HG02588 (cell line): Measurements from ENCODE around the gene SEPTIN12.
A peak's percentile ranks its signal among the peaks of the same experiment; 100 is the strongest.
"Not testable (repeated sequence)": the region's sequence is repeated elsewhere in the genome, so short reads cannot be mapped to it uniquely, and the experiment has no call there.

Experiments
- ATAC-seq: cut with Tn5 transposase; IDR thresholded peaks from one replicate; pipeline ENCODE4 v1.9.1; 2021; ENCODE audit warnings: mild to moderate bottlenecking, moderate library complexity; ENCODE audit not compliant: unreplicated experiment

SEPTIN12 gene

DNA sequence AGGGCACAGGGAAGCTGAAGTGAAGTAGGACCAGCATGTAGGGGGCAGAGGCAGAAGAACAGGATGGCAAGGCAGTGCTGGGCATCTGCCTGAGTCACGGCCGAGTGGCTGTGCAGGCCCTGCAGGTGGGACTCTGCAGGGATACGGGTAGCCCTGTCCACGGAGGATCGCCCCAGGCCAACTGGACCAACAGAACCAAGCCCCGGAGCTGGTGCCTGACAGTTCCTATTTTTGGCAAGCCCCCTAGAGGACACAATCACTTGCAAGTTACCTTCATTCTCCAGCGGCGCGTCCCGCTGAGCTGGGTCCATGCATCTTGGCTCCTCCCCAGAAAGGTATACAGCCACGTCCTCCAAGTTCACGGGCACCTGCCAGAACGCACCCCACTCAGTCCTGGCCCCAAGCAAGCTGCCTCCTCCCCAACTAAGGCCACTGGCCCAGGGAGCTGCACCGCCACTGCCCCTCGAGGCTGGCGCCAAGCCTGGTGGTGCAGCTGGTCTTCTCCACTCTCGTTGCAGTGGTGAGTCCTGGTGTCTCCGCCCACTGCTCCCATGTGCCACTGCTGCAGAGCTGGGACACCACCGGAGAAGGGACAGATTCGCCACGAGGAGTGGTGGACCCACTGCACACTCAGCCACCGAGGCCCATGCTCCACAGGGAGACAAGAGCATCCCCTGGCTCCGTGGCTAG lies 27.8 kb downstream of the SEPTIN12 start:
- no peak for ATAC-seq

DNA sequence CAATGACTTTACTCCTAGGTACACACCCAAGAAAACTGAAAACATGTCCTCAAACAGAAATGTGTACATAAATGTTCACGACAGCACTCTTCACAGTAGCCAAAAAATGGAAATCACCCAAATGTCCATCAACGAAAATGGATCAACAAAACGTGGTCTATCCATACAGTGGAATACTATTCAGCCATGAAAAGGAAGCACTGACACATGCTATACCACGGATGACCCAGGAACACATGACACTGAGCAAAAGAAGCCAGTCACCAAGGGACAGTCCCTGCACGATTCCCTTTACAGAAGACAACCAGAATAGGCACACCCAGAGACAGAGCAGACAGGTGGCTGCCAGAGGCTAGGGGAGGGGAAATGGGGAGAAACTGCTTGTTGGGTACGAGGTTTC lies 32.5 kb downstream of the SEPTIN12 start:
- no peak for ATAC-seq

DNA sequence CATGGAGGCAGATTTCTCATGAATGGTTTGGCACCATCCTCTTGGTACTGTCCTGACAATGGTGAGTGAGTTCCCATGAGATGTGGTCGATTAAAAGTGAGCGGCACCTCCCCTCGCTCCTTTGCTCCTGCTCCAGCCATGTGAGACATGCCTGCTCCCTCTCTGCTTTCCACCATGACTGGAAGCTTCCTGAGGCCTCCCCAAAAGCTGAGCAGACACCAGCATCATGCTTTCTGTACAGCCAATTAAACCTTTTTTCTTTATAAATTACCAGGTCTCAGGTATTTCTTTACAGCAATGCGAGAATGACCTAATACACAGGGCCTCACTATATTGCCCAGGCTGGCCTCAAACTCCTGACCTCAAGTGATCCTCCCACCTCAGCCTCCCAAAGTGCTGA lies 33.3 kb downstream of the SEPTIN12 start:
- no peak for ATAC-seq

DNA sequence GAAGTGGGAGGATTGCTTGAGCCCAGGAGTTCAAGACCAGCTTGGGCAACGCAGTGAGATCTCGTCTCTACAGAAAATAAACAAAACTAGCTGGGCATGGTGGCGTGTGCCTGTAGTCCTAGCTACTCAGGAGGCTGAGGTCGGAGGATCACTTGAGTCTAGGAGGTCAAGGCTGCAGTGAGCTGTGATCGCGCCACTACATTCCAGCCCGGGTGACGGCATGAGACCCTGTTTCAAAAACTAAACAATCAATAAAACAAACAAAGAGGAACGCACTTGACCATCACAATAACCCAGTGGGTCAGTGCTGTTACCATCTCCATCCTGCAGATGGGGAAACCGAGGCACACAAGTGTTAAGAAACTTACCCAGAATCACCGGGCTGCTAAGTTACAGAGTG lies 34.9 kb downstream of the SEPTIN12 start:
- no peak for ATAC-seq

DNA sequence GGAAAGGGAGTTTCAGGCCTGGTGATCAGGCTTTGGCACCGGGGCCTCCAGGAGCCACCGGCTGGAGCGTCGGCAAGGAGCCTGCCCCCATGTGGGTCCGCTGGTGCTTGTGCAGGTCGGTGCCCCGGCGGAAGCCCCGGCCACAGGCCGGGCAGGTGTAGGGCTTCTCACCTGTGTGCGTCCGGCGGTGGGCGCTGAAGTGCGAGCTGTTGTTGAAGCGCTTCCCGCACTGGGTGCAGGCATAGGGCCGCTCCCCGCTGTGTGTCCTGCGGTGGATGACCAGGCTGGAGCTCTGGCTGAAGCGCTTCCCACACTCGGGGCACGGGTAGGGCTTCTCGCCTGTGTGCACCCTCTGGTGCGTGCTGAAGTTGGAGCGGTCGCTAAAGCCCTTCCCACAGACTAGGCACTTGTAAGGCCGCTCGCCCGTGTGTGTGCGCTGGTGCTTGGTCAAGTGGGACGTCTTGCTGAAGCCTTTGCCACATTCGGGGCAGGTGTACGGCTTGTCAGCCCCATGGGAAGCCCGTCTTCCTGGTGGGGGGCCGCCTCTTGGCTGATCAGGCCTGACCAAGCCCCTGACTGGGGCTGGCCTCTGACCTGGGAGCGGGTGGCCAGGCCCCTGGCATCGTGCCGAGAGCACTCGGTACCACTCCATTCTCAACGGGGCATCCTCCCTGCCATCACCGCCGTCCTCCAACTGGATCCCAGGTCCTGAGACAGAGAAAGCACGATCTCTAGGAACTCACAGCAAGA lies 35.6 kb downstream of the SEPTIN12 start:
- ATAC-seq: no peak

DNA sequence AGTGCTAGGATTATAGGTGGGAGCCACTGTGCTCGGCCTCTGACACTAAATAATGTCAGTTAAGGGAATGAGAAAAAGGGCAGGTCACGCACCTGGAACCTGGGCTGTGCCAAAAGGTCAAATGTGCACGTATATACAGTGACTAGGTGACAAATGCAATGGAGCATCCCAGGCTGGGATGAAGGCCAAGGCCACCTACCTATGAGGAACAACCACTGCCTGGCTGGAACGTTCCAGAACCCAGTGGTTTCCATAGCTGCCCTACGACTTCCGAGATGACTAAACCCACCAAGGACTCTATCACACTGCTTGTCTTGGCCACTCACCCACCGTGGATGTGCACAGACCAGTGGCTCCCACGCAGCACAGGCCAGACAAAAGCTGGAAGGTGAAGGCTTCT lies 37.2 kb downstream of the SEPTIN12 start:
- ATAC-seq: no peak

DNA sequence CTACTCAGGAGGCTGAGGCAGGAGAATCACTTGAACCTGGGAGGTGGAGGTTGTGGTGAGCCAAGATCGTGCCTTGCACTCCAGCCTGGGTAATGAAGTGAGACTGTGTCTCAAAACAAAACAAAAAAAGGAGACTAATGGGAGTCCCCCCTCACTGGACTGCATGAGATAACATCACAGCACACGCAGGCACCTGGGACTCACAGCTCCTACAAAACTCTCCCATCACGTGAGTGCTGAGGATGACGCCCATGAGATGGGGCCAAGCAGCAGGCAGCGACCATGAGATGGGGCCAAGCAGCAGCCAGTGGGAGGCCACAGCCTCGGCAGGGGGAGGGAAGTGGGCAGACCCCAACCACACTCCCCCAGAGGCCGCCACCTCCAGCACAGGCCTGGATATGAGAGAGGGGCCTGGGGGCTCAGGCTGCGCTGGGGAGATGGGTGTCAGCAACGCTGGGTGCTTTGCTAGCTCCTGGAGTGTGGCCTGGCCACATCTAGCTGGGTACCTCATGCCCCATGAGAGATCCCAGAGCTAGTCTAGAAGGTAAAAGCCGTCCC lies 38.4 kb downstream of the SEPTIN12 start:
- ATAC-seq: no peak

DNA sequence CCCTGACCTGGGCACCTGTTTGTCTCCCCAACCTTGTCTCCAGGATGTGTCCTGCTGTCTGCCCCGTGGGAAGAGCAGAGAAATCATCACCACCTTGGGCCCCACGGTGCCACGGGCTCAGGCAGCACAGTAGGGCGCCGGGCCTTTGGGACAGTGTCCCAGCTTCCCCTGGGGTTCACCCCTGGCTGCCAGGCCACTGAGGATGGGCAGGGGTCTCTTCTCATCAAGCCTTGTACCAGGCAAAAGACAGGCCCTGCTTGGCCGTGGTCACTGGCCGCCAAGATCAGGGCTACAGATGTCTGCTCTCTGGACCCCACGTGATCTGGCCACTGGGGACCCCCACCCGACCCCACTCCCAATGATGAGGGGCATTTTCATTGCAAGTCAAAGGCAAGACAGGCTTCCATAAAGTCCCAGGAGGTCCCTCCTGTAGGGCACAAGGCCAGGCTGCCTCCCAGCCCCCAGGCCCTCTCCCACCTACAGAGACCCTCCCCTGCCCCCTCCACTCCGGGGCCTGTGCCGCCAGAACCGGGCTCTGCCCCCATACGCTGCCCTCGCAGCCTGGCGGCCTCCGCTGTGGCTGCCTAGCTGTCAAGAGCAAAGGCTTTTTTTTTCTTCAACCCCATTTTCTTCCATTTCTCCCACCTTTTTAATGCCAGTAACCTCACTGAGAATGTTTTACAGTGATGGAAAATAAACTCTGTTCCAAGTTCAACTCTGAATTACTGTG lies 39.3 kb downstream of the SEPTIN12 start:
- no peak for ATAC-seq

DNA sequence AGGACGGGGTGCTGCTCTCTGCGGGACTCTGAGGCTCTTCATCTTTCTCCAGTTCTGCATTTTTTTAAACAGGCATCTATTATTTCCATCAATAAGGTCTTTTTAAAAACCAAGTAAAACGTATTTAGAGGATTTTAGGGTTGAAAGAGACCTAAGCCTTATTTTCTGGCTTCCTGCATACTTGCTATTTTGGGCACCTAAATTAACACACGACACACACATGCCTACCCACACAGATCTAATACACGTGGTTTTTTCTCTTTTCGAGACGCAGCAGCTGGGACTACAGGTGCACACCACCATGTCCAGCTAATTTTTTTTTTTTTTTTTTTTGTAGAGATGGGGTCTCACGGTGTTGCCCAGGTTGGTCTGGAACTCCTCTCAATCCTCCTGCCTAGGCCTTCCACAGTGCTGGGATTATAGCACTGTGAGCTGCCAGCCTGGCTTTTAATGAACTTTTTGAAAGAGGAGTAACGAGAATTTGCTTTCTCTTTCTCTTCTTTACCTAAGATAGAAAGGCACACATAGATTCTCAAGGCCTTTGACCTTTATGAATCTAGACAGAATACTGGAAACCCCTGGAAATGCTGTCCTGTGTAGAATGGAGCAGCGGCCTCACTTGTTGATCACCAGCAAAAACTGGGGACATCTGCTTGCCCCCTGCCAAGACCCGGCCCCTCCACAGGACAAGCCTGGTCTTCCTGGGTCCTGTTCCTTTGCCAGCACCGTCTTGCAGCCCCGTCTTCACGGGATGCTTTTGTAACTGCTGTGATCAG lies 40.1 kb downstream of the SEPTIN12 start:
- ATAC-seq: no peak

DNA sequence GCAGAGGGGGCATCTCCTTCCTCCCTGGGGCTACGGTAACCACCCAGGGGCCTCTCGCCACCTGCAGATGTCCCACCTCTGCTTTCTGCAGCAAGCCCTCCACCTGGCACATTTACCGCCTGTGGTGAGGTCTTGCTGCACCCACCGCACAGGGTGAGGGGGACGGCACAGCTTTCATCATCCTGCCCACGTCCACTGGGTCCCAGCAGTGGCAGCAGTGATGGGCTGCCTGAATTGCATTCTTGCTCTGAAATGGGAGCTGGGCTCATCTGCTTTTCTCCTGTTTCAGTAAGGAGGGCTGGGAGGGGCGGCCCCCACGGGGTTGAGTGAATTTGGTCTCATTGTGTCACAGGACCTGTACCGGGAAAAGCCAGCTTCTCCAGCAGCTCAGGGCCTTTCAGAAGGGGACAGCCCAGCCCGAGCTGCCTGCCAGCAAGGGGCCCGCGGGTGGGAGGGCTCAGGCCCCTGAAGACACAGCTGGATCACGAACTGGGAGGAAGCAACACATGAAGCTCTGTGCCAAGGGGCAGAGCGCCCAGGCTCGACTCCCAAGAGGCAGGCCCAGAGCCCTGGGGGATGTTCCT lies 41.1 kb downstream of the SEPTIN12 start:
- no peak for ATAC-seq

DNA sequence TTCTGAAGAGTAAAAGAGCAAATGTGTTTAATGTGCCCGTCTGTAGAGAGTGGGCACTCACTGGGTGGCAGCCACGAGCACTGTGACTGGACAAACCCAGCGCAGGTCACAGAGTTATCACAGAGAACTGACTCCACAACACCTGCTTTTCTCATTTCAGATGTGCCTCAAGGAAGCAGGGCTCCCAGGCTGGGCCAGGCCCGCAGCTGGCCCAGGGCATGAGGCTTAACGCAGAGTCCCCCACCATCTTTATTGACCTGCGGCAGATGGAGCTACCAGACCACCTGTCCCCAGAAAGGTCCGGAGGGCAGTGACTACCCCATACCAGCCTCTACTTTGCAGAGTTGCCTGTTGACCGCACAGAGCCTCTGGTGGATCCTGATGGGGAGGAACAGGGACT lies 41.9 kb downstream of the SEPTIN12 start:
- ATAC-seq: no peak

DNA sequence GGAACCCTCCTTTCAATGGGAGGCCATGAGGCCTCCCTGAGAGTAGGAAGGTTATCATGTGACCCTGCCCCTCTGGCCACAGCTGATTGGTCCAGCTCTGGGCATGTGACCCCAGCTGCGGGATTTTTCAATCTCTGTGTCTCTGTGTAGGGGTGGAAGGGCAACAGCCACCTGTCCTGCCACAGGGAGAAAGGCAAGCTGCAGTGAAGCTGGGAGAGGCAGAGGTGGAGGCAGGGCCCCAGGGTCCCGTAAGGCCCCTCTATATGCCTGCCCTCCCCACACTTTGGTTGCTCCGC lies 42.9 kb downstream of the SEPTIN12 start:
- ATAC-seq: no peak

DNA sequence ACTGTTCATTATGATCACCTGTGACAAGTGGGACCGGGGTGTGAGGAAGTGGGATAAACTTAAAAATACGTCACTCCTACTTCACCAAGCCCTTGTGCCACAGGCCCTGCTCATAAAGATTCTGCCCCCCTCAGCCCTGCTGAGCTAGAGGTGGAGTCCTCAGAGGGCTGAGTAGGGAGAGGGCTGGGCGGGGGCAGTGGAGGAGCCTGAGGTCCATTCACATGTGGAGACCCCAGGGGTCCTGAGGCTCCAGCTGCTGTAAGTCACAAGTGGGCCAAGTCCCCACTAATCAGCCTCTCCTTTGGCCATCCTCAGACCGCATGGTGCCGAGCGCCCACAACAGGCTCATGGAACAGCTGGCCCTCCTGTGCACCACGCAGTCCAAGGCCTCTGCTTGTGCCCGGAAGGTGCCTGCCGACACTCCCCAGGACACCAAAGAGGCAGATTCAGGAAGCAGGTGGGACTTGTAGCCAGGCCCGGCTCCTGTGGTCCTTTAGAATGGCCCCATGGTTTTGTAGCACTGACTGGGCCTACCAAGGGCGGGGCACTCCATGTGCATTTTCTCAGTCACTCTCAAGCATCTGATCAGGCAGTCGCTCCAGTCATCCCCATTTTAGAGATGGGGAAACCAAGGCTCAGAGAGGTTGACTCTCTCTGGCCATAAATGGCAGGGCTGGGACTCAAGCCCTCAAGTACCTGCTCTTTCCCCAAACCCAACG lies 43.4 kb downstream of the SEPTIN12 start:
- ATAC-seq: no peak

DNA sequence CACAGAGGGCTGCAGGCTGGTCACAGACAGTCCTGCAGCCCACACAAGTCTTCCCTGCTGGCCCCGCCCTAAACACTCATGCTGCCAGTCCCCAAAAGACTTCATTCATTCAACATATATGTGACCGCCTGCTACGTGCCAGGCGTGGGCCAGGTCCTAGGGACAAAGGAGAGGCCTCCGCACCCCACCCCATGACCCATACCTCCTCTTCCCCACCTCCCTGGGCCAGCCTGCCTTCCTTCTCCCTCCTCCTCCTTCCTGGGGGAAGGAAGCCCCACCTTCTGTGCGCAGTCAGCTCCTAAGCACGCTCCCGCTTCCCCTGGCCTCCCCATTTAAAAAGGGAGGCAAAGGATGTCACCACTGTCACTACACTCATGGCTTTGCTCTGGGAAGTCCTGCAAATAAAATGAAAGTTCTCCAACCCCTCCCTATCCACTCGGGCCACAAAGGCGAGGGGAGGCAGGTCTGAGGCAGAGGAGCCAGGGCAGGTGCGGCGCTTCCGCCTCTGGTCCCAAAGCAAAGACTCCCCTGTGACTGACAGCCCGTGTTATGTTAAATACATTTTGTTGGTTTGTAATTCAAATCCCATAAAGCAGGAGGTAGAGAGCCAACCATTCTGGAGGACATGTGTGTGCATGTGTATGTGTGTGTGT lies 44.8 kb downstream of the SEPTIN12 start:
- ATAC-seq: no peak

DNA sequence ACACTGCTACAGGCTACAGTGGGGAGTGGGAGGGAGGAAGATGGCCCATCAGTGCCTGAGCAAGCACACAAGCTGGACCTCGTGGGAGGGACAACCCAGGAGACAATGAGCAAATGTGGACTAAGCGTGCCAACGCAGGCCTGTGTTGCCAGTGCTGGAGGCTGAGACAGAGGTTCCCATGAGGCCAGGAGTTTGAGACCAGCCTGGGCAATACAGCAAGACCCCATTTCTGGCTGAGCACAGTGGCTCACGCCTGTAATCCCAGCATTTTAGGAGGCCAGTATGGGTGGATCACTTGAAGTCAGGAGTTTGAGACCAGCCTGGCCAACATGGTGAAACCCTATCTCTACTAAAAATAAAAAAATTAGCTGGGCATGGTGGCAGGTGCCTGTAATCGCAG lies 49.8 kb downstream of the SEPTIN12 start:
- ATAC-seq: not testable (repeated sequence)

DNA sequence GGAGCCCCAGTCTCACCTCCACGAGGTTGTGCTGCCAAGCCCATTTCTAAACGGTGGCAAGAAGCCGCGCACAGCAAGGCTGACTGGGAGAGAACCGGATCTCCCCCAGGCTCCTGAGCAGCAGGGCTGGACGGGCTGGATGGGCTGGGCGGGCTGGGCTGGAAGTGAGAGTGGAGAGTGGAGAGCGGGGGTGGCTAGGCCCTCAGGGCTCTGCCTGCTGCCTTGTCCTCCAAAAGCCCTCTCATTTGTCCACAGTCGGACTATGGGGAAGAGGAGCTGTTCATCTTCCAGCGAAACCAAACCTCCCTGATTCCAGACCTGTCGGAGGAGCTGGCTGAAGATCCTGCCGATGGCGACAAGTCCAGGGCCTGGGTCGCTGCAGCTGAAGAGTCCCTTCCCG lies 50.6 kb downstream of the SEPTIN12 start:
- no peak for ATAC-seq

DNA sequence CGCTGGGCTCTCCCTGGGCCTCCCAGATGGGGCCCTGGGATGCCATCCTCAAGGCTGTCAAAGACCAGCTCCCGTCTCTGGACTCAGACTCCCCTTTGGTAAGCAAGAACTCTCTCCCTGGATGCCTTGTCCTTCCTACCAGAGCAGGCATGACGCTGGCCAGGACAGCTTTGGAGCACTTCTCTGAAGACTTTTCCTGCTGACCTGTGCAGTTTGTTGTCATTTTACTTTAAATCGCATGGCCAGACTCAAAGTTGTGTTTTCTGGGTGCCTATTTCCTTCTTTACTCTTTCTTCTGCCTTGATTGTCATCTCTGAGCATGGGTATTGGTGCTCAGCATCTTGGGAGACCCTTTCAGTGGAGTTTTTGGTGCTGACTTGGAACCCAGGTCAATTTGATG lies 51.6 kb downstream of the SEPTIN12 start:
- ATAC-seq: no peak

DNA sequence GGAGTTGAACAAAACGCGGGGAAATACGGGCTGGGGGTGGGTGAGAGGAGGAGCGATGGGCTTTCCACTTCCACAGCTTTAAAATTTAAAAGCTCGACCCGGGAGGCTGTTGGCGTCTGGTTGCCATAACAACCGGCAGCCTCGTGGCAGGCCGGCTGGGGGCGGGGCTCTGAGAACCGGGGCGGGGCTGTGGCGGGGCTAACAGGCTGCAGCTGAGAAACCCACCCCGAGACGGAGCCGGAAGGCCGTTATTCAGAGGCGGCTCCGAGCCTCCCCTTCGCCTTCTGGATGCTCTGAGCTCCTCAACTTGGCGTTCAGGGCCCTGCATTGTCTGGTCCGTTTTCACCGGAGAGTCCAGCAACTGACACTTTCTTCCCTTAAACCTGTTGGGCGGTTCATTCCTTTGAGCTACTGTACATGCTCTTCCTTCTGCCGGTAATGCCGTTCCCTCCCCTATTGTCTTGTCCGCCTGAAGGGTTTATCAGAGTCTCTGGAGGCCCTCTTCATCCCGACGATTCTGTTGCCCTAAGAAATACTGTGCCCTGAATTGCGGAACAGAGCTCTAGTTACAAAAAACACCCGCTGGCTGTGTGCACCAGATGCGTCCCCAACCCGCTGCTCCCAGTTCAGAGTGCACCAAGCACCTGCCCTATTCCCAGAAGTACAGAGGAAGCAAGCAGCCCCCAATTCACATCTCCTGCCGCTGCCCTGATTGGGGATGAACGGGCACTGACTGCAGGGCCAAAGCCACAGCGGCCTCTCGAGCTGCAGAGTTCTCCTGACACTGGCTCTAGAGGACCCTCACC lies 53.2 kb downstream of the SEPTIN12 start:
- peak; percentile 54 for ATAC-seq
